Parathyroid adenoma (tissue), 2 donors: ENCODE results near the gene SEMA5B.

Experiments used
- H2AFZ ChIP-seq: fragments of 300-600 bp; sonication (generic); one replicate; pipeline ENCODE4 v1.7.0; 2017; ENCODE audit warnings: antibody characterized with exemption, mild to moderate bottlenecking
- H3K27ac ChIP-seq: fragments of 300-600 bp; sonication (generic); one replicate; pipeline ENCODE4 v1.7.0; 2017
- H3K27me3 ChIP-seq: fragments of 300-600 bp; sonication (generic); one replicate; pipeline ENCODE4 v1.7.0; 2017; ENCODE audit warnings: low read length; ENCODE audit not compliant: control insufficient read depth, insufficient read depth
- H3K36me3 ChIP-seq: fragments of 300-600 bp; sonication (generic); one replicate; pipeline ENCODE4 v1.7.0; 2017; ENCODE audit warnings: low read length; ENCODE audit not compliant: control insufficient read depth, insufficient read depth
- H3K4me1 ChIP-seq: fragments of 300-600 bp; sonication (generic); one replicate; pipeline ENCODE4 v1.7.0; 2017; ENCODE audit warnings: control low read depth
- H3K4me2 ChIP-seq: fragments of 300-600 bp; sonication (generic); one replicate; pipeline ENCODE4 v1.7.0; 2017; ENCODE audit warnings: low read length
- H3K4me3 ChIP-seq: fragments of 300-600 bp; sonication (generic); one replicate; pipeline ENCODE4 v1.7.0; 2017; ENCODE audit warnings: low read depth, low read length
- H3K79me2 ChIP-seq: fragments of 300-600 bp; sonication (generic); one replicate; pipeline ENCODE4 v1.7.0; 2017; ENCODE audit warnings: control low read depth
- H3K9ac ChIP-seq: fragments of 300-600 bp; sonication (generic); one replicate; pipeline ENCODE4 v1.7.0; 2017; ENCODE audit warnings: mild to moderate bottlenecking
- H3K9me3 ChIP-seq: fragments of 300-600 bp; sonication (generic); one replicate; pipeline ENCODE4 v1.7.0; 2017; ENCODE audit warnings: low read length; ENCODE audit not compliant: control insufficient read depth
- TF ChIP-seq, protein P1 (sequence below): fragments of 300-600 bp; sonication (generic); IDR thresholded peaks from one replicate; pipeline ENCODE4 v1.7.0; 2017; ENCODE audit warnings: antibody characterized with exemption, mild to moderate bottlenecking
- donor health status: primary hyperparathyroidism.

The SEMA5B gene

DNA sequence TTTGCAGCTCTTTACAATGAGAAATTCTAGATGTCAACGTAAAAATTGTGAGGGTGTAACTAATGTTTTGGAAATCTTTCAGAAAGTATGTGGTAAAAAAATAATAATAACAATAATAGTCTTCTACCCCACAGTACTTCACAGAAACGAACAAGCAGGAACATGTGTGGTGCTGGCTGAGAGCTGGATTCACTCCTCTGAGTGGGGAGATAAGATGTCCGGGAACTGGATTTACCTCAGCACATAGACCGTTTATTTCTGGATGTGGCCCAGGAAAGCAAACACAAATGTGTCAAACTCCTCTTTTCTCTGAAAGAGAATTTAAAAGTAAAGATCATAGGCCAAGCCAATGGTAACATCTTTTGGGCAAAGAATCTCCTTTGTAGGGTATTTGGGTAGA, 129.3 kb downstream of the SEMA5B start:
- TF ChIP-seq, protein P1, sequence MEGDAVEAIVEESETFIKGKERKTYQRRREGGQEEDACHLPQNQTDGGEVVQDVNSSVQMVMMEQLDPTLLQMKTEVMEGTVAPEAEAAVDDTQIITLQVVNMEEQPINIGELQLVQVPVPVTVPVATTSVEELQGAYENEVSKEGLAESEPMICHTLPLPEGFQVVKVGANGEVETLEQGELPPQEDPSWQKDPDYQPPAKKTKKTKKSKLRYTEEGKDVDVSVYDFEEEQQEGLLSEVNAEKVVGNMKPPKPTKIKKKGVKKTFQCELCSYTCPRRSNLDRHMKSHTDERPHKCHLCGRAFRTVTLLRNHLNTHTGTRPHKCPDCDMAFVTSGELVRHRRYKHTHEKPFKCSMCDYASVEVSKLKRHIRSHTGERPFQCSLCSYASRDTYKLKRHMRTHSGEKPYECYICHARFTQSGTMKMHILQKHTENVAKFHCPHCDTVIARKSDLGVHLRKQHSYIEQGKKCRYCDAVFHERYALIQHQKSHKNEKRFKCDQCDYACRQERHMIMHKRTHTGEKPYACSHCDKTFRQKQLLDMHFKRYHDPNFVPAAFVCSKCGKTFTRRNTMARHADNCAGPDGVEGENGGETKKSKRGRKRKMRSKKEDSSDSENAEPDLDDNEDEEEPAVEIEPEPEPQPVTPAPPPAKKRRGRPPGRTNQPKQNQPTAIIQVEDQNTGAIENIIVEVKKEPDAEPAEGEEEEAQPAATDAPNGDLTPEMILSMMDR = no peak
- Histone ChIP-seq H3K27ac (no peak overlapping the region), H3K79me2 (no peaks in the 10 kb centered on the region), H3K4me2 (no peak overlapping the region), H3K4me3 (no peak overlapping the region), H3K27me3 (no peaks in the 10 kb centered on the region), H3K36me3 (no peaks in the 10 kb centered on the region), H3K9ac (no peak overlapping the region), H3K4me1 (no peaks in the 10 kb centered on the region), H2AFZ (no peak overlapping the region), H3K9me3 (no peaks in the 10 kb centered on the region)

DNA sequence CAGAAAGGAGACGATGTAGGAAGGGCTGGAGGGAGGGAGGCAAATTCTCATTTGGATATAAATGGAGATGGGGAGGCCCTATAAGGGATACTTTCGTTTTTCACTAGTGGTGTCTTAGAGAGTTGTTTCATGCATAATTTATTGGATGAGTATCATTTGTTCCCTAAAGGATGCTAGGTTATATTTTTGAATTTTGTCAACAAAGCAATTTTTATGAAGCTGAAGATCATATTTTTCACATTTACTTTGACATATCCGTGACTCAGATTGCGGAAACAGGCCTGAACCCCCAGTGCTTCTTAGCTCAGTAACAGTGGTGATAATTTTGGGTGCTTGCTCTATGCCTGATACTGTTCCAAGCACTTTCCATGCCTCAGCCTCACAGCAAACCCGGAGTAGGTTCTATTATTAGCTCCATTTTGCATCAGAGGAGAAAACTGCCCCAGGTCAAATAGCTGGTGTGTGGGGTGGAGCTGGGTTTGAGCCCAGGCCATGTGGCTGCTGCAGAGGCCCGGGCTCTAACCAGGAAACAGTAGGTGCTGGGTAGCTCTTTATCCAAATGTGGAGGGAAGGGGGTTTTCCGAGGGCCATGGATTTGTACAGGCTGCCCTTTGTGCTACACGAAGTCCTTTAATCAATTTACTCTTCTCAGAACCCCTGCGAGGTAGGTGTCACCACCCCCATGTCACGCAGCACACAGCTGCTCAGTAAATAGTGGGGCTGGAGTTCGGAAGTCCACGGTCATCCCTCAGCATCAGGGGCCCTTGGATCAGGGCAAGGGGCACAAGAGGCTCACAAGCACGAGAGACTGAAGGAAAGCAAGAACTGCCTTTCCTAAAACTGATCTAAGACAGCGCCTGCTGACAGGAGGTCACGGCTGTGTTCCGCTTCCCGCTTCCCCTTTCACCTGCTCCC, 133.6 kb downstream of the SEMA5B start:
- TF ChIP-seq, protein P1 = no peak
- Histone ChIP-seq H3K4me1 (no peaks in the 10 kb centered on the region), H3K27ac (no peak overlapping the region), H3K79me2 (no peaks in the 10 kb centered on the region), H3K27me3 (no peaks in the 10 kb centered on the region), H3K9ac (no peak overlapping the region), H3K9me3 (no peaks in the 10 kb centered on the region), H2AFZ (no peak overlapping the region), H3K4me3 (no peak overlapping the region), H3K4me2 (no peak overlapping the region), H3K36me3 (no peaks in the 10 kb centered on the region)

DNA sequence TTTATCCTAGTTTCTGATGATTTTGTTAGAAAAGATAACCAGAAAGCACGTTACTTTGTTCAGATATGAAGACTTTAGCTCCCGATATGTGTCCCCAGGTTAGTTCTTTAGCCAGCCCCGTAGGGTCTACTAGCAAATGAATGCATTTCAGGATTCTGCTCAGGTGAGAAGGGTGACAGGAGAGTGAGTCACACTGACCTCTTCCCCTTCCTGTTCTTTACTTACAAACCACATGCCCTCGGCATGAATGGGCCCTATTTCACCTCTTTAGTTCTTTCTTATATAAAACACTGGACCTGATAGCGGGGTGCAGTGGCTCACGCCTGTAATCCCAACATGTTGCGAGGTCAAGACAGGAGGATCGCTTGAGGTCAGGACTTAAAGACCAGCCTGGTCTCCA, 134.3 kb downstream of the SEMA5B start:
- TF ChIP-seq, protein P1 = no peak
- Histone ChIP-seq H3K27ac (no peak overlapping the region), H2AFZ (no peak overlapping the region), H3K9me3 (no peaks in the 10 kb centered on the region), H3K4me3 (no peak overlapping the region), H3K4me1 (no peaks in the 10 kb centered on the region), H3K27me3 (no peaks in the 10 kb centered on the region), H3K4me2 (no peak overlapping the region), H3K36me3 (no peaks in the 10 kb centered on the region), H3K79me2 (no peaks in the 10 kb centered on the region), H3K9ac (no peak overlapping the region)

DNA sequence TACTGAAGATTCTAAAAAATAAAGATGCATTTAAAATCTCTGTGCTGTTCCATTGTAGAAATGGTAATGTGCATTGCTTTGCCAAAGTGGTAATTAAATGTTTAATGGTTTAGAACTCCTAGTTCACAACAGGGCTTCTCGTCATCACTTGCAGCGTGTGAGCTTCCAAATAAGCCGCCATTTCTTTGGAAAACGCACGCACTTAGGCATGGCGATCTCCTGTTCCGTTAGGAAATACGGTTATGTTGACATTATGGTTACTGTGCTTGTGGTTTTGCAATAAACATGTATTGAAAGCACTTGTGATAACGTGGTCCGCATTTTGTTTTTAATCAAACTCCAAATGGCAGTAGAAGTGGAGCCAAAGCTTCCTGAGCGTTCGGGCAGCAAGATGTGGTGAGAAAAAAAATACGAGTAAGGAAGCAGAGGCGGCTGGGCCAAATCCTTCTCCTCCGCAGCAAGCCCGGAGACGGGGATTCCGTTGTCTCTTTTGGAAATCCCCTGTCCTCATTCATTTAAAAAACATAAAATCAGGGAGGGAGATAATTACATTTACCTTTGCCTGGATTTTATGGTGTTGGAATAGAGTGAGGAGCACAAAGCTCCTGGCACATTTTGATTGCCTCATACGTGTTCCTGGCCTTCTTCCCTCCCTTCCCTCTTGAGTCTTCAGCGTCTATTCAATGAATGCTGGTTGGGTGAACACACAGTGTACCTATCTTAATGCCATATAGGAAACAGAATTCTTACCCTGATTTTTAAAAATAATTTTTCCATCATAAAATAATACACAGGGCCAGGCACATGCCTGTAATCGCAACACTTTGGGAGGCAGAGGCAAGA, 135.2 kb downstream of the SEMA5B start:
- H3K9me3 ChIP-seq = no peaks in the 10 kb centered on the region
- no peak overlapping the region for H3K4me2 ChIP-seq
- H3K4me3 ChIP-seq = no peak overlapping the region
- no peak overlapping the region for H3K9ac ChIP-seq
- H3K27ac ChIP-seq = no peak overlapping the region
- no peaks in the 10 kb centered on the region for H3K27me3 ChIP-seq
- no peak overlapping the region for H2AFZ ChIP-seq
- TF ChIP-seq, protein P1 = no peak
- no peaks in the 10 kb centered on the region for H3K79me2 ChIP-seq
- no peaks in the 10 kb centered on the region for H3K36me3 ChIP-seq
- no peaks in the 10 kb centered on the region for H3K4me1 ChIP-seq
